ENCODE data around the gene UBE2V1. TPM values are rescaled to one million over a fixed set of nuclear protein-coding genes. Genes with fewer than 3 reads are reported as not detected.

Gene UBE2V1
- total and polyA plus RNA-seq, 8 donors = 37.9 to 61.7 (median 53.3) TPM

- Histone ChIP-seq H3K4me1 (peaks cover 4 to 8% (median 5%) of the 10 kb centered on the region in 3 donors), H3K27me3 (no peaks in the 10 kb centered on the region), H3K9me3 (no peaks in the 10 kb centered on the region), H3K4me3 (no peak overlapping the region), H3K36me3 (peaks cover 0 to 10% (median 0%) of the 10 kb centered on the region in 3 donors), H3K27ac (no peak overlapping the region)
- no peak for FAIRE-seq
- no peak for TF ChIP-seq CTCF (IDR thresholded peaks at IDR 0.05)
- 82 to 92% methylated on average over 2 of the region's 2 CpGs for WGBS, 2 donors
- peak in 1 of 6 donors; percentile 3 for DNase-seq
- ATAC-seq = no peak
- intact Hi-C loops (cut with DNase I) = no loop called here
These were observed 23.2 kb downstream of the UBE2V1 start for GRCh38 chr20:50089787-50090177.

- Histone ChIP-seq H3K4me3 (no peak overlapping the region), H3K9me3 (no peaks in the 10 kb centered on the region), H3K27ac (no peak overlapping the region), H3K36me3 (peaks cover 0 to 10% (median 0%) of the 10 kb centered on the region in 3 donors), H3K27me3 (no peaks in the 10 kb centered on the region), H3K4me1 (peaks cover 4 to 8% (median 5%) of the 10 kb centered on the region in 3 donors)
- TF ChIP-seq CTCF (IDR thresholded peaks at IDR 0.05) = no peak
- peak in 1 of 6 donors; percentile 4 for DNase-seq
- no peak for FAIRE-seq
- intact Hi-C loops (cut with DNase I) = no loop called here
- no peak for ATAC-seq
- 81 to 86% methylated on average over 5 of the region's 5 CpGs for WGBS, 2 donors
These were observed 23.7 kb downstream of the UBE2V1 start for GRCh38 chr20:50089140-50089786.

- FAIRE-seq (no peak), DNase-seq (no peak), ATAC-seq (no peak)
- H3K36me3 ChIP-seq = peaks cover 0 to 3% (median 0%) of the 10 kb centered on the region in 3 donors
- 33 to 37% methylated on average over 2 of the region's 2 CpGs for WGBS, 2 donors
- H3K9me3 ChIP-seq = no peaks in the 10 kb centered on the region
- intact Hi-C loops (cut with DNase I) = no loop called here
- H3K4me3 ChIP-seq = no peak overlapping the region
- H3K27ac ChIP-seq = no peak overlapping the region
- peaks cover 4 to 8% (median 5%) of the 10 kb centered on the region in 3 donors for H3K4me1 ChIP-seq
- H3K27me3 ChIP-seq = no peaks in the 10 kb centered on the region
- no peak for TF ChIP-seq CTCF (IDR thresholded peaks at IDR 0.05)
These were observed 24.9 kb downstream of the UBE2V1 start for GRCh38 chr20:50088022-50088421.

GRCh38 chr20:50085481-50086365, 27.2 kb downstream of the UBE2V1 start:
- no peak overlapping the region for H3K4me3 ChIP-seq
- intact Hi-C loops (cut with DNase I) = no loop called here
- no peak for FAIRE-seq

More at GRCh38 chr20:50085481-50086365, 27.2 kb downstream of the UBE2V1 start:
- peak; percentile 71 to 91 (median 84) for ATAC-seq
- Histone ChIP-seq H3K9me3 (no peaks in the 10 kb centered on the region), H3K27me3 (no peaks in the 10 kb centered on the region), H3K36me3 (no peaks in the 10 kb centered on the region), H3K4me1 (peaks cover 4 to 8% (median 5%) of the 10 kb centered on the region in 3 donors), H3K27ac (no peak overlapping the region)
- TF ChIP-seq CTCF (IDR thresholded peaks at IDR 0.05) = peak in 3 of 4 donors; percentile 52 to 60 (median 58)
- peak in 1 of 6 donors; percentile 32 for DNase-seq
- 16 to 17% methylated on average over 10 of the region's 10 CpGs for WGBS, 2 donors
